K562 (cell line): ENCODE measurements around the gene LBR. TPM values are rescaled to one million over a fixed set of nuclear protein-coding genes. Genes with fewer than 3 reads are reported as not detected.

Experiments used
- ATAC-seq: fragments of 200-7000 bp; cut with Tn5 transposase; 3 replicates; pipeline ENCODE4 v1.9.1; 2020; ENCODE audit warnings: moderate library complexity
- BruUV-seq: library from RNA; stranded (reverse); fragments of 400-500 nt; replicated peaks from 2 replicates; lab custom pipeline; 2021; lab: Mats Ljungman, UMichigan
- CTCF ChIA-PET: fragments of 300-600 bp; formaldehyde crosslinking; extraction: SDS; loops from one replicate; lab custom pipeline; 2021; ENCODE audit warnings: low intra/inter-chr PET ratio; lab: Yijun Ruan, JAX
- POLR2A ChIA-PET: fragments of 300-600, 350-650 bp; sonication (Branson Sonifier 250); formaldehyde crosslinking; extraction: SDS; loops from one replicate; lab custom pipeline; 2021; ENCODE audit warnings: antibody characterized with exemption, inconsistent platforms; lab: Yijun Ruan, JAX
- DNase-seq, 4 experiments: peaks; one replicate each; pipeline versions ENCODE4 v3.0.0 to v3.0.0-alpha.2; 2011 to 2018; ENCODE audit warnings: low spot score in 3 of 4, mixed read lengths in 3 of 4; ENCODE audit errors: extremely low read depth in 1 of 4
- FAIRE-seq: peaks from 2 replicates; lab custom pipeline; 2011; peaks lifted over from hg19 to GRCh38; lab: Jason Lieb, UNC
- H2AFZ ChIP-seq: 2 replicates; pipeline ENCODE4 v1.6.0; 2011; ENCODE audit warnings: low read depth, low read length, control low read depth, inconsistent platforms
- H3K27ac ChIP-seq: fragments of 200-600 bp; 3 replicates; pipeline ENCODE4 v1.8.0; 2011; ENCODE audit warnings: low read depth, mild to moderate bottlenecking, control low read depth, inconsistent platforms, low read length, moderate library complexity, mixed read lengths; ENCODE audit errors: extremely low read depth
- H3K27me3 ChIP-seq, 2 experiments: fragments of 300-600 bp in 1 of 2; 2 replicates in 1 of 2; 3 replicates in 1 of 2; pipeline versions ENCODE4 v1.6.0 to v1.8.0; 2011; ENCODE audit warnings: inconsistent platforms in 2 of 2, low read length in 2 of 2, mild to moderate bottlenecking in 1 of 2, mixed read lengths in 1 of 2, moderate library complexity in 1 of 2; ENCODE audit not compliant: control insufficient read depth in 2 of 2, insufficient read depth in 2 of 2
- H3K36me3 ChIP-seq: fragments of 300-600 bp; 3 replicates; pipeline ENCODE4 v1.8.0; 2011; ENCODE audit warnings: mild to moderate bottlenecking, low read length, inconsistent platforms; ENCODE audit not compliant: control insufficient read depth, insufficient read depth
- H3K4me1 ChIP-seq, 2 experiments: fragments of 200-600 bp in 1 of 2; replicated peaks in 1 of 2; 2 replicates in 1 of 2; 3 replicates in 1 of 2; pipeline versions ENCODE4 v1.5.1 to v1.8.0; 2011; ENCODE audit warnings: inconsistent platforms in 2 of 2, low read length in 2 of 2, mild to moderate bottlenecking in 1 of 2, mixed read lengths in 1 of 2, moderate library complexity in 1 of 2; ENCODE audit not compliant: control insufficient read depth in 2 of 2, insufficient read depth in 2 of 2
- H3K4me2 ChIP-seq: 2 replicates; pipeline ENCODE4 v1.6.1; 2011; ENCODE audit warnings: low read length, control low read depth, inconsistent platforms, mixed read lengths; ENCODE audit not compliant: insufficient read depth
- H3K4me3 ChIP-seq: fragments of 200-600 bp; sonication (generic), shearing (Covaris generic); 2 replicates; pipeline ENCODE4 v1.5.1; 2016; ENCODE audit warnings: control low read depth, inconsistent platforms
- H3K79me2 ChIP-seq: fragments of 200-600 bp; 3 replicates; pipeline ENCODE4 v1.8.0; 2011; ENCODE audit warnings: low read length, inconsistent platforms; ENCODE audit not compliant: control insufficient read depth, insufficient read depth
- H3K9ac ChIP-seq, 2 experiments: 2 replicates each; pipeline versions ENCODE4 v1.6.0 to v1.6.1; 2011; ENCODE audit warnings: low read depth in 2 of 2, low read length in 2 of 2, control low read depth in 1 of 2, inconsistent platforms in 1 of 2, mild to moderate bottlenecking in 1 of 2, mixed read lengths in 1 of 2; ENCODE audit not compliant: insufficient read depth in 1 of 2
- H3K9me1 ChIP-seq: one replicate; pipeline ENCODE4 v1.6.0; 2011; ENCODE audit warnings: inconsistent platforms, mild to moderate bottlenecking, low read length, moderate library complexity; ENCODE audit not compliant: control insufficient read depth, insufficient read depth
- H3K9me3 ChIP-seq: replicated peaks from 2 replicates; pipeline ENCODE4 v1.5.1; 2011; ENCODE audit warnings: low read depth, low read length, inconsistent platforms; ENCODE audit not compliant: control insufficient read depth, insufficient read depth
- H4K20me1 ChIP-seq: replicated peaks from 2 replicates; pipeline ENCODE4 v1.6.1; 2011; ENCODE audit warnings: low read length, inconsistent platforms, mixed read lengths; ENCODE audit not compliant: control insufficient read depth, insufficient read depth
- CEBPB ChIP-seq: fragments of 450-650 bp; IDR thresholded peaks from 2 replicates; pipeline ENCODE4 v1.6.1; 2016; ENCODE audit warnings: missing genetic modification characterization, missing compliant biosample characterization
- FOXA3 ChIP-seq, 2 experiments: fragments of 450-650 bp in 1 of 2; sonication (generic) in 1 of 2; formaldehyde crosslinking; IDR thresholded peaks in 1 of 2; conservative IDR thresholded peaks in 1 of 2; 2 replicates each; pipeline versions ENCODE4 v1.4.0 to v1.8.0; 2020 to 2022; ENCODE audit warnings: mild to moderate bottlenecking in 2 of 2, missing genetic modification reagents in 1 of 2
- L3MBTL2 ChIP-seq: fragments of 450-650 bp; IDR thresholded peaks from 2 replicates; pipeline ENCODE4 v1.6.1; 2016; ENCODE audit warnings: mild to moderate bottlenecking, moderate library complexity
- MEIS2 ChIP-seq: fragments of 450-650 bp; IDR thresholded peaks from 2 replicates; pipeline ENCODE4 v1.6.1; 2014; ENCODE audit warnings: mild to moderate bottlenecking; ENCODE audit not compliant: partially characterized antibody
- PPARD ChIP-seq: fragments of 250-450 bp; sonication (Bioruptor Pico); IDR thresholded peaks from 2 replicates; pipeline ENCODE4 v1.8.0; 2022; ENCODE audit warnings: inconsistent platforms, mild to moderate bottlenecking, moderate library complexity
- ZNF431 ChIP-seq: sonication (generic); formaldehyde crosslinking; IDR thresholded peaks from 2 replicates; pipeline ENCODE4 v1.8.0; 2022; ENCODE audit warnings: mild to moderate bottlenecking, missing genetic modification reagents
- WGBS: fragments of 100-300 bp; shearing (Covaris generic); methylation state at CpG from one replicate; pipeline ENCODE4 v1.1.6; 2016; ENCODE audit warnings: low coverage, mixed read lengths; ENCODE audit not compliant: insufficient coverage; ENCODE audit errors: missing lambda C conversion rate; 5-methylcytosine and 5-hydroxymethylcytosine counted together
- in situ Hi-C: fragments of 300-500 bp; cut with MboI; formaldehyde crosslinking; loops from 4 replicates; pipeline ENCODE4 v1.15.0; 2018; ENCODE audit warnings: inconsistent platforms, mixed read lengths
- intact Hi-C: fragments of 100-400 bp; cut with micrococcal nuclease; formaldehyde crosslinking; loops from 2 replicates; pipeline ENCODE4 v1.14.2; 2022
- polyA plus RNA-seq, 8 experiments: library from polyadenylated mRNA; depleted of rRNA in 4 of 8; stranded (reverse) in 5 of 8; unstranded in 3 of 8; fragments of >200 nt; fragmentation: Nextera tagmentation in 2 of 8; fragmentation: Illumina TruSeq in 1 of 8; extraction: Ambion mirVana in 2 of 8; extraction: Trizol in 1 of 8; gene quantifications; 2 replicates each; pipeline versions ENCODE4 v1.2.1 to v1.2.3, GENCODE V29; 2011 to 2014; ENCODE audit warnings: inconsistent platforms in 1 of 8, missing spikeins in 1 of 8
- total RNA-seq, 7 experiments: library from RNA; depleted of rRNA in 6 of 7; stranded (reverse); fragments of >200 nt in 6 of 7; fragmentation: Illumina TruSeq in 2 of 7; extraction: Trizol in 2 of 7; gene quantifications; 2 replicates each; pipeline versions ENCODE4 v1.2.1 to v1.2.3, GENCODE V29; 2011 to 2021; ENCODE audit warnings: low replicate concordance in 1 of 7
- TF ChIP-seq, protein P1 (sequence below), 2 experiments: fragments of 450-650 bp in 1 of 2; sonication (generic) in 1 of 2; formaldehyde crosslinking in 1 of 2; IDR thresholded peaks in 1 of 2; conservative IDR thresholded peaks in 1 of 2; 2 replicates each; pipeline versions ENCODE4 v1.6.1 to v1.8.1; 2016 to 2023; ENCODE audit warnings: mild to moderate bottlenecking in 2 of 2, moderate library complexity in 2 of 2, inconsistent platforms in 1 of 2, missing genetic modification reagents in 1 of 2
- TF ChIP-seq, protein P2 (sequence below): sonication (generic); formaldehyde crosslinking; IDR thresholded peaks from 2 replicates; pipeline ENCODE4 v1.8.0; 2022; ENCODE audit warnings: mild to moderate bottlenecking, missing genetic modification reagents
- TF ChIP-seq, protein P3 (sequence below): fragments of 450-650 bp; IDR thresholded peaks from 2 replicates; pipeline ENCODE4 v1.6.1; 2016; ENCODE audit warnings: low read depth, mild to moderate bottlenecking, moderate library complexity
- TF ChIP-seq, protein P4 (sequence below), 2 experiments: IDR thresholded peaks; 2 replicates each; pipeline ENCODE4 v1.6.1; 2011; ENCODE audit warnings: borderline replicate concordance in 1 of 2, control low read depth in 1 of 2, low read depth in 1 of 2, low read length in 1 of 2, mild to moderate bottlenecking in 1 of 2, mixed read lengths in 1 of 2, moderate library complexity in 1 of 2; ENCODE audit not compliant: insufficient read depth in 1 of 2, insufficient read length in 1 of 2, poor library complexity in 1 of 2, severe bottlenecking in 1 of 2; ENCODE audit errors: extremely low read depth in 1 of 2
- TF ChIP-seq, protein P5 (sequence below), 2 experiments: IDR thresholded peaks in 1 of 2; conservative IDR thresholded peaks in 1 of 2; 2 replicates each; pipeline ENCODE4 v1.6.1; 2016; ENCODE audit warnings: low read depth in 2 of 2, mild to moderate bottlenecking in 1 of 2, missing compliant biosample characterization in 1 of 2, missing genetic modification characterization in 1 of 2, moderate library complexity in 1 of 2

LBR gene
- total and polyA plus RNA-seq, 9 of the 15 experiments (the other 6 are each of a cell fraction or from before 2014, with no cell fraction given) = 102 to 229 (median 197) TPM

DNA sequence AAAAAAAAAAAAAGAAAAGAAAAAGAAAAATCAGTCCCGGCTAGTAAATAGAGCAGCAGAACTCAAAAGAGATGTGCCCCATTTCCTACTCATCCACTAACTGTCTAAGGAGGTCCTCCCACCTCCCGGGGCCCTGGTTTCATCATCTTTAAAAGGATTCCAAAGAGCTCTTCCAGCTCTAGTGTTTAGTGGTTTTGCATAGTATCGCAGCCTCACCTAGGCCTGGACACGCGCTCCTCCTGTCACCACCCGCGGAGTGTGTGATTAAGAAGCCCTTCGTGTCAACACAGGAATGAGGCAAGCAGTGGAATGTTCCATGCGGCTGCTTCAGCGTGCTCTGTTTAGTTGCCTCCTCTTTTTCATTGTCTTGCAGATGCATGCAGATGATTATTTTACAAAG lies 49.0 kb downstream of the LBR start:
- Histone ChIP-seq H4K20me1 (no peaks in the 10 kb centered on the region), H3K9ac (no peak overlapping the region), H3K4me3 (no peak overlapping the region), H3K27me3 (peaks cover 4 to 5% of the 10 kb centered on the region in 2 experiments; a peak in 4 of 5 replicates), H3K4me2 (no peak overlapping the region), H3K79me2 (no peaks in the 10 kb centered on the region), H3K36me3 (no peaks in the 10 kb centered on the region), H3K9me3 (no peaks in the 10 kb centered on the region), H3K9me1 (no peaks in the 10 kb centered on the region), H3K4me1 (no peaks in the 10 kb centered on the region; a peak in 1 of 5 replicates), H3K27ac (no peak overlapping the region), H2AFZ (no peak overlapping the region)
- 5% methylated on average over 9 of the region's 10 CpGs for WGBS
- BruUV-seq = no TSS peak
- CTCF ChIA-PET = no interaction called here
- POLR2A ChIA-PET = interaction anchor here (1.8 to 1.9 kb wide), 2 partner anchors 11 kb away, joined by 5 to 10 read pairs; no protein-coding TSS in a partner anchor
- in situ Hi-C loops (no loop called here), intact Hi-C loops (no loop called here)
- DNase-seq (peak in 2 of 4 experiments; percentile 35 to 43), FAIRE-seq (peak; percentile 6), ATAC-seq (peak; percentile 91)
- TF ChIP-seq, protein P1, sequence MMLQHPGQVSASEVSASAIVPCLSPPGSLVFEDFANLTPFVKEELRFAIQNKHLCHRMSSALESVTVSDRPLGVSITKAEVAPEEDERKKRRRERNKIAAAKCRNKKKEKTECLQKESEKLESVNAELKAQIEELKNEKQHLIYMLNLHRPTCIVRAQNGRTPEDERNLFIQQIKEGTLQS (IDR thresholded peaks at IDR 0.05) = peak; percentile 61
- TF ChIP-seq, protein P1 (CRISPR knock-in tag; conservative IDR thresholded peaks at IDR 0.05) = no peak
- TF ChIP-seq FOXA3 (CRISPR knock-in tag; conservative IDR thresholded peaks at IDR 0.05 in 1 of 2, IDR thresholded peaks at IDR 0.05 in 1 of 2) (no peak), PPARD (CRISPR knock-in tag) (no peak), L3MBTL2 (peak; percentile 48; the same call in 1 of the 2 replicates), MEIS2 (peak; percentile 82), ZNF431 (CRISPR knock-in tag) (no peak), CEBPB (0 out of 2 replicates have a peak, but pooled peaks have one; percentile 24)
- TF ChIP-seq, protein P2, sequence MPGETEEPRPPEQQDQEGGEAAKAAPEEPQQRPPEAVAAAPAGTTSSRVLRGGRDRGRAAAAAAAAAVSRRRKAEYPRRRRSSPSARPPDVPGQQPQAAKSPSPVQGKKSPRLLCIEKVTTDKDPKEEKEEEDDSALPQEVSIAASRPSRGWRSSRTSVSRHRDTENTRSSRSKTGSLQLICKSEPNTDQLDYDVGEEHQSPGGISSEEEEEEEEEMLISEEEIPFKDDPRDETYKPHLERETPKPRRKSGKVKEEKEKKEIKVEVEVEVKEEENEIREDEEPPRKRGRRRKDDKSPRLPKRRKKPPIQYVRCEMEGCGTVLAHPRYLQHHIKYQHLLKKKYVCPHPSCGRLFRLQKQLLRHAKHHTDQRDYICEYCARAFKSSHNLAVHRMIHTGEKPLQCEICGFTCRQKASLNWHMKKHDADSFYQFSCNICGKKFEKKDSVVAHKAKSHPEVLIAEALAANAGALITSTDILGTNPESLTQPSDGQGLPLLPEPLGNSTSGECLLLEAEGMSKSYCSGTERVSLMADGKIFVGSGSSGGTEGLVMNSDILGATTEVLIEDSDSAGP (CRISPR knock-in tag) = no peak
- TF ChIP-seq, protein P3, sequence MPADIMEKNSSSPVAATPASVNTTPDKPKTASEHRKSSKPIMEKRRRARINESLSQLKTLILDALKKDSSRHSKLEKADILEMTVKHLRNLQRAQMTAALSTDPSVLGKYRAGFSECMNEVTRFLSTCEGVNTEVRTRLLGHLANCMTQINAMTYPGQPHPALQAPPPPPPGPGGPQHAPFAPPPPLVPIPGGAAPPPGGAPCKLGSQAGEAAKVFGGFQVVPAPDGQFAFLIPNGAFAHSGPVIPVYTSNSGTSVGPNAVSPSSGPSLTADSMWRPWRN = peak; percentile 91
- TF ChIP-seq, protein P4, sequence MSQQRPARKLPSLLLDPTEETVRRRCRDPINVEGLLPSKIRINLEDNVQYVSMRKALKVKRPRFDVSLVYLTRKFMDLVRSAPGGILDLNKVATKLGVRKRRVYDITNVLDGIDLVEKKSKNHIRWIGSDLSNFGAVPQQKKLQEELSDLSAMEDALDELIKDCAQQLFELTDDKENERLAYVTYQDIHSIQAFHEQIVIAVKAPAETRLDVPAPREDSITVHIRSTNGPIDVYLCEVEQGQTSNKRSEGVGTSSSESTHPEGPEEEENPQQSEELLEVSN (IDR thresholded peaks at IDR 0.05; ENCODE audit: borderline replicate concordance in 1 of 2, extremely low read depth in 1 of 2, insufficient read depth in 1 of 2, insufficient read length in 1 of 2, low read depth in 1 of 2, low read length in 1 of 2, poor library complexity in 1 of 2, severe bottlenecking in 1 of 2) = peak in 1 of 2 experiments; percentile 53
- TF ChIP-seq, protein P5, sequence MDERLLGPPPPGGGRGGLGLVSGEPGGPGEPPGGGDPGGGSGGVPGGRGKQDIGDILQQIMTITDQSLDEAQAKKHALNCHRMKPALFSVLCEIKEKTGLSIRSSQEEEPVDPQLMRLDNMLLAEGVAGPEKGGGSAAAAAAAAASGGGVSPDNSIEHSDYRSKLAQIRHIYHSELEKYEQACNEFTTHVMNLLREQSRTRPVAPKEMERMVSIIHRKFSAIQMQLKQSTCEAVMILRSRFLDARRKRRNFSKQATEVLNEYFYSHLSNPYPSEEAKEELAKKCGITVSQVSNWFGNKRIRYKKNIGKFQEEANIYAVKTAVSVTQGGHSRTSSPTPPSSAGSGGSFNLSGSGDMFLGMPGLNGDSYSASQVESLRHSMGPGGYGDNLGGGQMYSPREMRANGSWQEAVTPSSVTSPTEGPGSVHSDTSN (CRISPR knock-in tag; IDR thresholded peaks at IDR 0.05; ENCODE audit: low read depth) = no peak
- TF ChIP-seq, protein P5 (tag; conservative IDR thresholded peaks at IDR 0.05; ENCODE audit: low read depth) = peak; percentile 91
